NCI-H1105 (cell line): ENCODE data around the gene WNK2.

ENCODE experiments used
- DNase-seq: peaks from one replicate; lab custom pipeline; 2025; lab: John Stamatoyannopoulos, UW

WNK2 gene

DNA sequence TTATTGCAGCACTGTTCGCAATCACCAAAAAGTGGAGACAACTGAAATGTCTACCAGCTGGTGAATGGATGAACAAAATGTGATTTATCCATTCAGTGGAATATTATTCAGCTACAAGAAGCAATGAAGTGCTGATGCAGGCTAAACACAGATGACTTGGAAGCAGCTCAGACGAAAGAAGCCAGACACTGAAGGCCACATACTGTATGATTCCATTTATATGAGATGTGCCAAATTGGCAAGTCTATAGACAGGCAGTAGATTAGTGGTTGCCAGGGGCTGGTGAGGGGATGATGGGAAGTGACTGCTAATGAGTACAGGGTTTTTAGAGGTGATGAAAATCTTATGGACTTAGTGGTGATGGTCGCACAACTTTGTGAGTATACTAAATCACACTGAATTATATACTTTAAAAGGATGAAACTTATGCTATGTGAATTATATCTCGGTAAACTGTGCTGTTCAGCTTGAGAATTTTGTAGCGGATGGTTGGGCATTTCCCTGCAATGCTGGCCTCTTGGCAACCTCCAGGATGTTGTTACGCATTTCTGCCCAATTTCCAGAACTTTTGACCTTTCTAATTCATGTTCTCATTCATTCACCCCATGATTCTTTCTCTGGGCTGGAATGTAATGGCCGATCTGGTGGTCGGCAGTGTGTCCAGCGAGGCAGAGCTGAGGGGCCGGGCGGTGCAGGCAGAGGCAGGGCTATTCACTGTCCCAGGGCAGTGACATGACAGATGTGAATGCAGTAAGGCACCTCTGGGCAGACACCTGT lies 22.0 kb upstream of the WNK2 start:
- no peak for DNase-seq

DNA sequence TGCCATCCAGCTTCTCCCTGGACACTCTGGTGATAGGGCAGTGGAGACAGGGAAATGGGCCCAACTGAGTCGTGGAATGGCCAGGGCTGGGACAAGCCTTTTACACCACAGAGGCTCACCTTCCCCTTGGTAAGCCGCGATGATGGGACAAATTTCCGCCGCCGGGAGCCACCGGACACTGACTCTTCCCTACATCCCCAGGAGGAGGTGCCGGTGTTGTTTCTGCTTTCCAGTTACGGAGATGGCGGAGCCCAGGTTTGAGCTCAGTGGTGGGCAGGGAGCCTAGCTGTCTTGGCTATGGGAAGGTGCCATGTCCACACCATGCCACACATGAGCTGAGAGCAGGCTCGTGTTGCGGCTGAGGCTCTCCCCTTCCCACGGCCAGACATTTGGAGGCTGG lies 19.9 kb upstream of the WNK2 start:
- no peak for DNase-seq

DNA sequence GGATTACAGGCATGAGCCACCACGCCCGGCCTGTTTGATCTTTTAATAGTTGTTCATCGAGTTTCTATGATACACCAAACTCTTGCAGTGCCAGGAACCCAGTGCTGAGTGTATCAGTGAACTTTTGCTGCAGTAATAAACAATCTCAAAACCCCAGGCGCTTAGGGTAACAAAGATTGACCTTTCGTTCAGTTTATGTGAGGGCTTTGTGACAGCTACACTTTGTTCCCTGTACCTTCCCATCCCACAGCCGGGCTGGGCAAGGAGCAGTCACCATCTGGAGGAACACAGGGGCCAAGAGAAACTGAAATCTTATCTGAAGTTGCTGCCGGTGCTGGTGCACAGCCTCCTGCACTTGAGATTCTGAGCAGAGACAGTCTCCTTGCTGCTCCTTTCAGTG lies 17.2 kb upstream of the WNK2 start:
- DNase-seq = no peak

DNA sequence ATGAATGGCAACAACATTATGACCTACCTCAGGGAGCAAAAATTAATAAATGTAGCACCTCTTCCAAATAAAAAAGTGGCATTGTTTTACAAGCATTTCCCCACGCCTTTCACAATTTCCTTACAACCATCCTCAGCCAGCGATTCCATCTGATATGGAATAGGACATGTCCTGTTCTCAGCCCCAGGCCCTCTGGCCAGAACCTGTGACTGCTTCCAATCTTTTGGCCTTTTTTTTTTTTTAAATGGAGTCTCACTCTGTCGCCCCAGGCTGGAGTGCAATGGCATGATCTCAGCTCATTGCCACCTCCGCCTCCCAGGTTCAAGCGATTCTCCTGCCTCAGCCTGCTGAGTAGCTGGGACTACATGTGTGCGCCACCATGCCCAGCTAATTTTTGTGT lies 16.8 kb upstream of the WNK2 start:
- DNase-seq = no peak

DNA sequence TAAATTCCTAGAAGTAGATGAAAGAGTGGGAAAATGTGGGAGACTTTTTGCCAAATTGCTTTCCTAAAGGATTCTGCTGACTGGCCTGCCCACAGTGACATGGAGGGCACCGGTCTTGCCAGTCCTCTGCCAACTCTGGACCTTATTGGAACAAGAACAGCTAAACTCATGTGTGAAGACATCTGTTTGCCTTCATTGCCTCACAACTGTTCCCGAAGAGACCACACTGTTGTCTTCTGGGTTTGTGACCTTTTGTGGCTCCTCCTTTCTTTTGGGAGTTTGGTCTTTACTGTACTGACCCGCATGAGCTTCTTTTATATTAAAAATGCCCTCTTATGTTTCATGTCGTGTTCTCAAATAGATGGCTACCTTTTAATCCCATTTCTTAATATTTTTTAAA lies 16.1 kb upstream of the WNK2 start:
- no peak for DNase-seq

DNA sequence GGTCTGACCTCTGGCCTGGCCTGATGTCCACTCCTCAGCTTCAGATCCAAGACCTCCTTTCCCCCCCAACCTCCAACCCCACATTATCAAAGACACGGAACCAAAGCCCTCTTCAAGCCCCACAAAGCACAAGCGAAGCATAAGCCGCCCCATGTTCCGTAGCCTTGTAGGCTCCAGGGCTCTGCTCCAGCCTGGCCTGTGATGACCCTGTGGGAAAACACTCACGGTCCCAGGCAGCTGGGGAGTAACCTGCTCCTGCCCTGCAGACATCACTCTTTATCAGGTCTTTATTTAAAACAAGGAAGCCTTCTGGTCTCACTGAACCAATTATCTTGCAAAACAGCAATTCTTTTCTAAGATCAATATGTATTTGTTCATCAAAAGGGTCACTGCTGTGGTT lies 15.4 kb upstream of the WNK2 start:
- DNase-seq = no peak

DNA sequence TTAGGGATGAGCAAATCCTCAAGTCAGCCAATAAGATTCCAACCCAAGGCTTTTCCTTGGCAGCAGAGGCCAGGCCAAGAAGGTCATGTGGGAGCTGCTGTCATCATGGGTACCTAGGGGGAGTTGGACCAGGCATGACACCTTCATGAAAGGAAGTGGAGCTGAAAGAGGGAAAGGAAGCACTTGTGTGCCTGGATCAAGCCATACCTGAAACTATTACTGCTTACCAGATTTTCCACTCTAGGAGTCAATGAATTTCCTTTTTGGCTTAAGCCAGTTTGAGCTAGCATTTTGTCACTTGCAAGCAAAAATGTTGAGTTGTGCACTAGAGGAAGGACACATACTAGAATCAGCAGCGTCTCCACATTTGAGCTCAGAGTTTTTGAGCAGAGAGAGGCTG lies 14.5 kb upstream of the WNK2 start:
- no peak for DNase-seq

DNA sequence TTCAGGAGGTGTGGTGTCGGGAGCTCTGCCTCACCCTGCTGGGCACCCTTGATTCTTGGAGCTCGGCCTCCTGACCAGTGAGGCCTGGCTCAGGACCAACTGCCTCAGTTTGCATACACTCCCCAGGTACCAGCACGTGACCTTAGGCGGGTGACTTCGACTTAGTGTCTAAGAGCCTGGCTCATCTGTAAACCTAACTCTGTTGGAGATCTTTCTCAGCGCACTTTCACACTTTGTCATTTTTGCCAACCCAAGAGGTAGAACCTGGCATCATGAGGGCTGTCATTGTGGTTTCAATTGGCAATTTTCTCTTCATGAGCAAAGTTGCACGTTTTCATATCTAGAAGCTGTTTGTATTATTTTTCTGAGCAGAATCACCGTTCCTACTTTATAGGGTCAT lies 13.4 kb upstream of the WNK2 start:
- no peak for DNase-seq

DNA sequence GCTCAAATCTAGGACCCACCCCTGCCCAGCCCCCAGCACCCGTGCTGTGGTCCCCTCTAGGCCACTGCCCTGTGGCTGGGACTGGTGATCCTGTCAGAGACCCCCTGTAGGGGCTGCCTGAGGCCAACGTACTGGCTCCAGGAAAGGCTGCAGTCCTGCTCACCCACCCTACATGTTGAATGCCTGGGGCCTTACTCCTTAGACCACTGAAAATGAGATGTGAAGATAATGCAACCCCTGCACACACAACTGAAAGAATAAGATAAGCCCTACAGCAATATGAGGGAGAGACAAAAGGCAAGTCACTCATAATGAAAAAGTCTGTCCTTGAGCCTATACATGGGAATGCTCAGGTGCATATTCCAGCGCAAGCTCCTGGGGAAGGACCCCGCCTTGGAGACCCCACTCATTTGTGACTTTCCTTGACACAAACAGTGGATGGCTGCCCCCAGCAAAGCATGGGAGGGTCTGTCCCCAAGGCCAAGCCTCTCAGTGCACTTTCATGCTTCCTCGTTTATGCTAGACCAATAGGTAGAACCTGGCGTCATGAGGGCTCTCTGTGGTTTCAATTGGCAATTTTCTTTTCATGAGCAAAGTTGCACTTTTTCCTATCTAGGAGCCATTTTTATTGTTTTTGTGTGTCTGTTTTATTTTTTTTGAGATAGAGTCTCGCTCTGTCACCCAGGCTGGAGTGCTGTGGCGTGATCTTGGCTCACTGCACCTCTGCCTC lies 12.5 kb upstream of the WNK2 start:
- DNase-seq = no peak

DNA sequence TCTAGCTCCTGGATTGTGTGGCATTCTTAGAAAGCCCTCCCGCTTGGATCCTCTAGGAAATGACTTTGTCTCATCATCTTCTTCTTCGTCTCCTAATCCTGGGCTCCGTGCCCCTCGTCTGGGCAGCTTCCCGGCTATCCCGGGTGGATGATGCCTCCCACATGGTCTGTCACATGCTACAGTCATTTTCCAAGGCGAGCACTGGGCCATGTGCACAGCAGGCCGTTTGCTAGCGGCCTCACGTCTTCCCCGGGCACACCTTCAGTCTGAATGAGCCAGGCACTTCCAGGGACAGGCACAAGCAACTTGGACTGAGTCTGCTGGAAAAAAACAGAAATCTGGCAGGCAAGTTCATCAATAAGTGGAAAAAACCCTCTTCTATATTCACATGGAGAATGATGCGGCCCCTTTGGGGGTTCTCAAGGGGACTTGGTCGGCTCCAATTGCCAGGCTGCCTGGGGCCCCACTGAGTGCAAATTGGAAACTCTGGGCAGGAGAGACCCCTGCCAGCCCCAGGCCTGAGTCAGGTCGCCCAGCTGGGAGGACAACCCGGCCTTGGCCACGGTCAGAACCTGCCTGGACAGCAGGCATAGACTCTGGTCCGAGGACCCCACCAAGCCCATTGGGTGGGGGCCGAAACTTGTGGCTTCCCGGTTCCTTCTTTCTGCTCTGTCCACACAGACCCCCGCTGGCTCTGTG lies 11.1 kb upstream of the WNK2 start:
- no peak for DNase-seq

DNA sequence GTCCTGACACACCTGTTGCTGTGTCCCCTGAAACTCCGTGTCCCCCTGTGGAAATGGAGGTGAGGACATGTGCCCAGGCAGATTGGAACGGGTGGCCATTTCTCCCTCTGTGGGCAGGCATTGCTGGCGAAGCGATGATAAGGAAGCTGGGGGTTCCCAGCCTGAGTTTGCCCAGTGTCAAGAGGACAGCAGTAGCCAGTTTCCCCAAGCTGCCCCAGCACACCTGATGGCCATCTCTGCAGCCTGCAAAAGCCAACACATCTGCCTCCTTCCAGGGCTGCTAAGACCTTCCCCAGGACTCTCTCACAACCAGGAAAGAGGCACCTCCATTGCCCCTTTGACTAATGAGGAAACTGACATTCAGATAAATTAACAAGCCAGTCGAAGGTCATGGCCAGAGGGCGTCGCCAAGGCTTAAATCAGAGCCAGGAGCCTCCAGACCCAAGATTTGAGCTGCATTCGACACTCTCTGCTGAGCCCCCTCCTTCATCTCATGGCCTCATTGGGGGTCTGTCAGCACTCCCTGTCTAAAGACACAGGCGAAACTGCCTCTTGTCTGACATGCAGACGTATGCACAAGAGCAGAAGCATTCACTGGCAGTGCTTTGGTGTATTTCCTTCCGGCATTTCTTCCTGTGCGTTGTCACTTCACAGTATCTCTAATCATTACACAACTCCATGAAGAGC lies 10.4 kb upstream of the WNK2 start:
- no peak for DNase-seq

DNA sequence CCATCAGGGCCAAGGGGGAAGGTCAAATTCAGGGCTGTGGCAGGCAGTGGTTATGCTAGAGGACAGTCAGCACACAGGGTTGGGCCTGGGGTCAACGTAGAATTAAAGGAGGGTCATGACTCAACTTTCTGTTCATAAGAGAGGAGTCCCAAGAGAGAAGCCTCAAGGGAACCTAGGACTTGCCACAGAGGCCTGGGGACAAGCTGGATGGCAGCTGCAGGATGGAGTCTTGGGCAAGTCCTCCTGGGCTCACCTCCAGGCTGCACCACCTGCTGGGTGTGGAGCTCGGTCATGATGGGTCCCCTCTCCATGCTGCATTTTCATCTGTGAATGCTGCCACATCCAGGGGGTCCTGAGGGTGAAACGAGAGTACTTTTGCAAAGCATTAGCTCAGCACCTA lies 9.0 kb upstream of the WNK2 start:
- no peak for DNase-seq

DNA sequence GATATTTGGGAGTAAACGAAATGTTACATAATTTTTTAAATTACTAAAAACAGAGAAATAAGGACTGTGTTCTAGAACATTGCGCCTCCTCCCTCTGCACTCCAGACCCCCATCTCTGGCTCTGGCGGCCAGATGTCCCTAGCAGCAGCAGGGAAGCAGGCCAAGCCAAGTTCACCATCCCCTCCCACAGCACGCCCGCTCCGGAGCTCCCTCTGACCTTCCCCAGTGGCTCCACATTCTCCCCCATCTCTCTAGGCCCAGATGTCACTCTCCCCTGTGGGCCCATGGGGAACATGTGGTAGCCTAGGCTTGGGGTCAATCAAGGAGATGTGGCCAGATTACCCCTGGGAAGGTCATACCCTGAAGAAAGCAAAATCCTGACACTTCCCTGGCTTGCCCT lies 6.3 kb upstream of the WNK2 start:
- no peak for DNase-seq

DNA sequence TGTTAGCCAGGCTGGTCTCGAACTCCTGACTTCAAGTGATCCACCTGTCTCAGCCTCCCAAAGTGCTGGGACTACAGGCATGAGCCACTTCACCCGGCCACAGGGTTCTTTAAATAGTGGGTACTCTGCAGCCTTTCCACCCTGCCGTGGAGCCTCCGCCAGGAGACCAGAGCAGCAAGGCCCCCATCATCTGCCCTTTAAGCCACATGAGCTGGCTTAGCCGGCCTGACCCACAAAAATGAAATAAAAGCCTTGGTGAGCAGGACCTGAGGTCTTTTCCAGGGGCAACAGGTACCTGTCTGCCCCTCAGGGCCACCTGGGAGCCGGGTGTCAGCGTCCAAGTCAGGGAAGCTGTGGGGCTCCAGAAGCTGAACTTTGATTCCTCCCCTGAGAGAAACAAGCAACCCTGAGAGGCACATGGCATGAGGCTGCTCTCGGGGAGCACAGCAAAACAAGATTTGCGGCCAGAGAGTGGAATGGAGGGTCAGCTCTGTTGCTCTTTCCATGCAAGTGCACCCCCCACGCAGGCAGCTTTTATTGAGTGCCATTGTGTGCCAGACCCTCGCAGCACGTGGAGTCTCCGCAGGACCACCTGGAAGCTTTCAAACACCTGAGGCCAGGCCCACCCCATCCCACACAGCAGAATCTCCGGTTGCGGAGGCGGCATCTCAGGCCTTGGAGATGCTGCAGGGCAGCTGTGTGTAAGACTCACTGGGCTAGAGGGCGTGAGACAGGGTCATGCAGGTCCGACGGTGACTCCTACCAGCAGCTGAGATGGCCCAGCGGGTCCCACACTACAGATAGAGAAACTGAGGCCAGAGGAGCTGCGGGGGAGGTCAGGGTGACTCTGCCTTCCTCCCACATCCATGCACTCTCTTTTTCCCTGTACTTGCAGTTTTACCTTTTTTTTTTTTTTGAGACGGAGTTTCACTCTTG lies 4.8 kb upstream of the WNK2 start:
- no peak for DNase-seq

DNA sequence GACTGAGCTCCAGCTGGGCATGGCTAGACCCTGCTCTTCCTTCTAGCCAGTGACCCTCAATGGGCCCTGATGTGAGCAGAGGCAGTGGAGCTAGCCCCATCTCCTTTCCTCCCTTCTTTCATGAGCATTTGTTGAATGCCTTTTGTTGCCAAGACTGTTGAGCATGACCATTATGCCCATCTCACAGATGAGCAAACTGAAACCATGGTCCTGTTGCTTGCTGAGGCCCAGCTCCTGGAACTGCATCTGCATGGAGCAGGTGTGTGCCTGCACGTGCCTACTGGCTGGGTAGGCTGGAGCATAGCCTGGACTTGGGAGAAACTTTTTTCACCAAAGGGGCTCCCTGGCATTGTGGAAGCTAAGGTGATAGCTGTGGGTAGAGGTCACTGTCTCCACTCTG lies 3.0 kb upstream of the WNK2 start:
- DNase-seq = no peak

DNA sequence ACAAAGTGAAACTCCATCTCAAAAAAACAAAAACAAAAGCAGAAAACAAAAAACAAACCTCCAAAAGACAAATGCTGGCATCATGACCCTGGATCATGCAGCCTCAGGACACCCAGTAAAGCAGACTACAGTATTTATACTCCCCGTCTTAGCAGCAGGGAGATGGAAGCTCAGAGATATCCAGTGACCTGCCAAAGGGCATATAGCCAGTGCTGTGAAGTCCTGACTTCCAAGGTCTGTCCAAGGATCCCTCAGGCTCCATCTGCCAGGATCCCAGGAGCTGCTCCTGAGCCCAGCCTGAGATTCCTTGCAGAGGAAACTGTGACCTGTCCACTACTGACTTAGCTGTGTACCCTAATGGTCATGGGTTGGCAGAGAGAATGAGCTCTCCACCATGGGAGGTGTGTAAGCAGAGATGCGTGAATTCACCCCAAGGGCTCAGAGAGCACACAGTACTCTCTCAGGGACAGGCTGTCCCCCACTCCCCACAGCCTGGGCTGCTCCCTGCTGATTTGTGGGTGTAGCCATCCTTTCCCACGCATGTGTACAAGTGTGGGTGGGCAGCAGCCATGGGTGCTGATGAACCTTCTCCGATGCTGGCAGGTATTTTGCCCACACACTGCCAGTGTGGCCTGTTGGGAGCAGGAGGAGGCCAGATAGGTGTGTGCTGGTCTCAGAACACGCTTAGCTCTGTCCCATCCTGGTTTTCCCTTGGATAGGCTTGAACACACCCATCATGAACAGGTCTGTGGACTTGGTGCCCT lies 2.1 kb upstream of the WNK2 start:
- no peak for DNase-seq

DNA sequence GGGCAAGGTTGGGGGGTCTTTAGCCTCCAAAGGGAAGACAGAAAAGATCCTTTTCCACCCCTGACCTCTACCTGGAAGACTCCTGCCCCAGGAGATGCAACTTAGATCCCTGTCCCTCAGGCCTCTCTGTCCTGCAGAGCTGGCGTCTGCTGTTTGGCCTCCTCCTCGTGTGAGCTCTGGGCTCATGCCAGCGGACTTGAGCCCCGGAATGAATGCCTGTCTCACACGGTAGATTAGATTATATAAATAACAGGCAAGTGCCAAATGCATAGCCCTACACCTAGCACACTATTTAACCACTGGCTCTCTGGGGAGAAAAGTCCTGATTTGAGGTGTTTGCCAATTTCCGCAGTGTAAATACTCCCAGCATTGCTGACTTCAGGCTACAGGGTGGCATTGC lies 1.4 kb upstream of the WNK2 start:
- no peak for DNase-seq

DNA sequence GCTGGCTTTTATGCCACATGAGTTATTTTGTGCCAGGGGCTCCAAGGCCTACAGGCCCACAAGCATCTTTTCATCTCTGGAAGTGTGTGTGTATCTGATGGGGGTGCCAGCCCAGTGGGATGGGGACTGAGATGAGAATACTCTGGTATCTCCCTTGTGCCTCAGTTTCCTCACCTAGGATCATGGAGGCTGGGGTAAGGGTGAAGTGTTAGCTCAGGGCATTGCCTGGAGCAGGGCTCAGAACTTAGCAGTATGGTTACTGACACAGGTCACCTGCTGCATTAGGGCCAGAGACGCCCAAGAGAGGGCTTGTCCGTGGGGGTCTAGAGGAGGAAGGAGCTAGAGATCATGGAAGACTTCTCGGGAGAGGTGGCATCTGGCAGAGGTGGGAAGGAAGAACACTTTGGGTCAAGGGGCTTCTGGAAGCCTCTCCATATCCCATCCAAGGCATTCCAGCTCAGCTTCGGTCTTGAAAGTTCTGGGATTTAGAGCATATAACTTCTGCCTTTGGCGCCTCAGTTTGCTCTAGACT lies 742 bp upstream of the WNK2 start:
- no peak for DNase-seq

DNA sequence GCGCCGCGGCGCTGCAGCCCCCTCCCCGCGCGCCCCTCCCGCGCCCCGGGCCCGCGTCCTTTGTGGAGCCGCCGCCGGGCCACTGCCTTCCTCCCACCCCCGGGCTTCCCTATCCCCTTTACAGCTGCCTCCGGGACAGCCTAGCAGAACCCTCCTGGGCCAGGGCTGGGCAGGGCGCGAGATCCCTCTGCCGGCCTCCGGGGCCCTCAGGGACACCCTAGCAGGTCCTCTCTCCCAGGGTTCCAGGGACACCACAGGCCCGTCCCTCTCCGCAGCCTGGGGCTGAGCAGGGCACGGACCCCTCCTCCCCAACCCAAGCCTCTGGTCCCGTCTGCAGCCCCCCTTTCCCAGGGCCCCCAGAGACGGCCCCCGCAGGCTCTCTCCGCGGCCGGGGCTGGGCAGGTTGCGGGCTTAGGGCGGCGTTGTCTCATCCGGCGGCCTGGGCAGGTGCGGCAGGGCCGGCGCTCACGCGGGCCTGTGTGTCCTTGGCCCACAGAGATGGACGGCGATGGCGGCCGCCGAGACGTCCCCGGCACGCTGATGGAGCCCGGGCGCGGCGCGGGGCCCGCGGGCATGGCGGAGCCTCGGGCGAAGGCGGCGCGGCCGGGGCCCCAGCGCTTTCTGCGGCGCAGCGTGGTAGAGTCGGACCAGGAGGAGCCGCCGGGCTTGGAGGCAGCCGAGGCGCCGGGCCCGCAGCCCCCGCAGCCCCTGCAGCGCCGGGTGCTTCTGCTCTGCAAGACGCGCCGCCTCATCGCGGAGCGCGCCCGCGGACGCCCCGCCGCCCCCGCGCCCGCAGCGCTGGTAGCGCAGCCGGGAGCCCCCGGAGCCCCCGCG lies 710 bp downstream of the WNK2 start:
- DNase-seq = no peak
